ENCODE results near the gene SMAD3. TPM values are rescaled to one million over a fixed set of nuclear protein-coding genes. Genes with fewer than 3 reads are reported as not detected.

Gene SMAD3
- total and polyA plus RNA-seq, 4 donors: 10.9 to 41.6 (median 23.4) TPM

GRCh38 chr15:67061811-67062368, 3.5 kb upstream of the SMAD3 start:
- H3K4me1 ChIP-seq (ENCODE audit: control insufficient read depth in 5 of 5, insufficient read depth in 5 of 5, low read length in 5 of 5): peaks cover 0 to 26% (median 0%) of the 10 kb centered on the region in 5 donors
- 48 to 69% methylated on average over 3 of the region's 3 CpGs for WGBS, 2 donors
- no peak for ATAC-seq (ENCODE audit: insufficient read depth, low FRiP score)
- DNase-seq: no peak
- H3K27ac ChIP-seq (ENCODE audit: low read depth in 1 of 2, low read length in 1 of 2): no peak overlapping the region
- H3K9me3 ChIP-seq (ENCODE audit: control insufficient read depth in 4 of 4, insufficient read depth in 3 of 4, low read length in 3 of 4): no peaks in the 10 kb centered on the region
- H3K36me3 ChIP-seq (ENCODE audit: control insufficient read depth in 4 of 4, insufficient read depth in 4 of 4, low read length in 4 of 4): no peaks in the 10 kb centered on the region
- H3K9ac ChIP-seq (ENCODE audit: insufficient read depth in 1 of 2, low read length in 2 of 2): no peak overlapping the region
- H3K4me3 ChIP-seq: no peak overlapping the region
- H3K27me3 ChIP-seq (ENCODE audit: control insufficient read depth in 3 of 3, insufficient read depth in 3 of 3, low read length in 2 of 3): no peaks in the 10 kb centered on the region
- TF ChIP-seq CTCF (IDR thresholded peaks at IDR 0.05; ENCODE audit: control extremely low read depth, extremely low read depth): no peak

GRCh38 chr15:67062369-67062985, 2.9 kb upstream of the SMAD3 start:
- Histone ChIP-seq H3K9ac (ENCODE audit: insufficient read depth in 1 of 2, low read length in 2 of 2) (no peak overlapping the region), H3K9me3 (ENCODE audit: control insufficient read depth in 4 of 4, insufficient read depth in 3 of 4, low read length in 3 of 4) (no peaks in the 10 kb centered on the region), H3K36me3 (ENCODE audit: control insufficient read depth in 4 of 4, insufficient read depth in 4 of 4, low read length in 4 of 4) (no peaks in the 10 kb centered on the region), H3K27ac (ENCODE audit: low read depth in 1 of 2, low read length in 1 of 2) (no peak overlapping the region), H3K27me3 (ENCODE audit: control insufficient read depth in 3 of 3, insufficient read depth in 3 of 3, low read length in 2 of 3) (no peaks in the 10 kb centered on the region), H3K4me3 (no peak overlapping the region), H3K4me1 (ENCODE audit: control insufficient read depth in 5 of 5, insufficient read depth in 5 of 5, low read length in 5 of 5) (peaks cover 0 to 31% (median 4%) of the 10 kb centered on the region in 5 donors)
- no peak for ATAC-seq (ENCODE audit: insufficient read depth, low FRiP score)
- DNase-seq: no peak
- TF ChIP-seq CTCF (IDR thresholded peaks at IDR 0.05; ENCODE audit: control extremely low read depth, extremely low read depth): no peak
- 73 to 83% methylated on average over 3 of the region's 3 CpGs for WGBS, 2 donors

- peak; percentile 64 to 72 (median 68) for DNase-seq
- peaks cover 5 to 39% (median 13%) of the 10 kb centered on the region in 5 donors for H3K4me1 ChIP-seq (ENCODE audit: control insufficient read depth in 5 of 5, insufficient read depth in 5 of 5, low read length in 5 of 5)
- no peaks in the 10 kb centered on the region for H3K27me3 ChIP-seq (ENCODE audit: control insufficient read depth in 3 of 3, insufficient read depth in 3 of 3, low read length in 2 of 3)
- H3K9ac ChIP-seq (ENCODE audit: insufficient read depth in 1 of 2, low read length in 2 of 2): no peak overlapping the region
- peak overlapping the region in 1 of 2 donors; percentile 3 for H3K27ac ChIP-seq (ENCODE audit: low read depth in 1 of 2, low read length in 1 of 2)
- WGBS, 2 donors: 37 to 72% methylated on average over 33 of the region's 33 CpGs
- no peak for ATAC-seq (ENCODE audit: insufficient read depth, low FRiP score)
- no peaks in the 10 kb centered on the region for H3K9me3 ChIP-seq (ENCODE audit: control insufficient read depth in 4 of 4, insufficient read depth in 3 of 4, low read length in 3 of 4)
- no peaks in the 10 kb centered on the region for H3K36me3 ChIP-seq (ENCODE audit: control insufficient read depth in 4 of 4, insufficient read depth in 4 of 4, low read length in 4 of 4)
- H3K4me3 ChIP-seq: no peak overlapping the region
- no peak for TF ChIP-seq CTCF (IDR thresholded peaks at IDR 0.05; ENCODE audit: control extremely low read depth, extremely low read depth)
These were observed 1.5 kb upstream of the SMAD3 start for GRCh38 chr15:67063689-67064606.
